Inflammatory macrophage (primary cell): ENCODE data around the gene SCGB1D2.
A peak's percentile ranks its signal among the peaks of the same experiment; 100 is the strongest.
"Not testable (repeated sequence)": the region's sequence is repeated elsewhere in the genome, so short reads cannot be mapped to it uniquely, and the experiment has no call there.

Experiments used
- DNase-seq, 2 donors: peaks; one replicate each; pipeline ENCODE4 v3.0.0-alpha.2; 2020 to 2022
- total RNA-seq, 18 experiments: gene quantifications; one replicate each; lab custom pipeline; 2026; ENCODE audit warnings: mixed read lengths in 6 of 18, inconsistent platforms in 2 of 18; lab: John Stamatoyannopoulos, UW

SCGB1D2 gene, protein sequence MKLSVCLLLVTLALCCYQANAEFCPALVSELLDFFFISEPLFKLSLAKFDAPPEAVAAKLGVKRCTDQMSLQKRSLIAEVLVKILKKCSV
- total RNA-seq = 0 to 0.03 (median 0) reads per million in 18 experiments

DNA sequence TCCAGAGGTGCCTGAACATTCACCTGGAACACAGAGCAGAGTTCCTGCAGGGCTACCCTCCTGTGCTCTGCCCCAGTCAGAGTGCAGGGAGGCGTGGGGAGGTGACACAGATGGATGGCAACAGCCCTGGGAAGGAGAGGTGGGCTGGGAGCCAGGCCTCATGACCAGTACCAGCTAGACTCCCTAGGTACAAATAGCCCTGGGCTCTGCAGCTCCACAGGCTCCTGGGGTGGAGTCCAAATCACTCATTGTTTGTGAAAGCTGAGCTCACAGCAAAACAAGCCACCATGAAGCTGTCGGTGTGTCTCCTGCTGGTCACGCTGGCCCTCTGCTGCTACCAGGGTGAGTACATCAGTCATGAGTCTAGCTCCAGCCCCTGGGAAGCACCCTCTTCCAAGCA lies at the start of gene SCGB1D2:
SCGB1D2 (plus strand) TSS at position 219 of the 400 bp plus-strand sequence; CDS start at position 288, 69 bp downstream.
- DNase-seq = no peak

DNA sequence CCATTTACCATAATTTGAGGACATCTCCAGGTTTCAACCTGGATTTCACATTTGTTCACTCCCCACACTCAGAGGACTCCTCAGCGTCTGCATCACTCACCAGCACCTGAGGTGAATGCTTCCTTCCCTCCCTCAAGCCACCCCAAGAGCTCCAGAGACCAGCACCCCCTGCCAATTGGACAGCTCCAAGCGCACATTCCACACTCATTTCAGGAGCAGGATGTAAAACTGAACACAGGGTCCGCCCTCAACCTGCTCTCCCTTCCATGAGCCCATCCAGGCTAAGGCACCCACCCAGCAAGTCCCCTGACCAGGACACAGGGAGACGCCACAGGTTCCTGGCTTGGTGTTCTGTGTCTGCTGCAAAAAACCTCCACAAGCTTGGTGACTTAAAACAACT lies 48.1 kb upstream of the SCGB1D2 start:
- no peak for DNase-seq

DNA sequence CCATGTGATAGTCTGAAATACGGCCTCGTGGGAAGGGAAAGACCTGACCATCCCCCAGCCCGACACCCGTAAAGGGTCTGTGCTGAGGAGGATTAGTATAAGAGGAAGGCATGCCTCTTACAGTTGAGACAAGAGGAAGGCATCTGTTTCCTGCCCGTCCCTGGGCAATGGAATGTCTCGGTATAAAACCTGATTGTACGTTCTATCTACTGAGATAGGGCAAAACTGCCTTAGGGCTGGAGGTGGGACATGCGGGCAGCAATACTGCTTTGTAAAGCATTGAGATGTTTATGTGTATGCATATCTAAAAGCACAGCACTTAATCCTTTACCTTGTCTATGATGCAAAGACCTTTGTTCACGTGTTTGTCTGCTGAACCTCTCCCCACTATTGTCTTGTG lies 47.0 kb upstream of the SCGB1D2 start:
- not testable (repeated sequence) for DNase-seq

DNA sequence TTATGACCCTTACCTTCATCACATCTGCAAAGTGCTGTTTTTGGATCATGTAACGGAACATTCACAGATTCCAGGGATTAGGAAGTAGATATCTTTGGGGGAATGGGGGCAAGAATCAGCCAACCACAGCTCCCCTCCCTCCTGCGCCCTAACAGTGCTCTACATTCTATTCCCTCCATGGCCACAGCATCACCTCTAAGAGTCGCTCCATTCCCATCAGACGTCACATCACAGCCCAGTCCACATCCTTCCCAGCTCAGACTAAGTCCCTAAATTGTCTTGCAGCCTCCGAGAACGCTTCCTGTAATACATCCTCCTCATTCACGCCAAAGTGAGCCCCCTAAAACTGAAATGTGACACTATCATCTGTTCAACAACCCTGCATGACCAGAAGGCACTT lies 46.1 kb upstream of the SCGB1D2 start:
- DNase-seq = no peak

DNA sequence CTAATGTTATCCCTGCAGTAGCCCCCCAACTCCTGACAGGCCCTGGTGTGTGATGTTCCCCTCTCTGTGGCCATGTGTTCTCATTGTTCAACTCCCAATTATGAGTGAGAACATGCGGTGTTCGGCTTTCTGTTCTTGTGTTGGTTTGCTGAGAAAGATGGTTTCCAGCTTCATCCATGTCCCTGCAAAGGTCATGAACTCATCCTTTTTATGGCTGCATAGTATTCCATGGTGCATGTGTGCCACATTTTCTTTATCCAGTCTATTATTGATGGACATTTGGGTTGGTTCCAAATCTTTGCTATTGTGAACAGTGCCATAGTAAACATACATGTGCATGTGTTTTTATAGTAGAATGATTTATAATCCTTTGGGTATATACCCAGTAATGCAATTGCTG lies 44.6 kb upstream of the SCGB1D2 start:
- not testable (repeated sequence) for DNase-seq

DNA sequence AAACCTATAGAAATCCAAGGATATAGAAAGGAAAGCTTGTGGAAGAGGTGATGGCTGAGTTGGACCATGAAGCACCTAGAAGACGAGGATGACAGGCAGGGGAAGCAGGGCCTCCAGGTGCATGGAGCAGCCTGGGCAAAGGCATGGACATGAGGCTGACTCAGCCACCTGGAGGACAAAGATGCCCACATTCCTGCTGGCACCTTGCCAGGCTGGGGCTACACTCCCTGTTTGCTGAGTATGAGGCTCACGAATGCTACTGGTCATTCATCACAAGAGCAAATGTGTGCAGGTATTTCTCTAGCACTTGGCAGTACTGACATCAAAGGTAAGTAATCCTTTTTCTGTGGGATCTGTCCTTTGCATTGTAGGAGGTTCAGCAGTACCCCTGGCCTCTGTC lies 40.7 kb upstream of the SCGB1D2 start:
- no peak for DNase-seq

DNA sequence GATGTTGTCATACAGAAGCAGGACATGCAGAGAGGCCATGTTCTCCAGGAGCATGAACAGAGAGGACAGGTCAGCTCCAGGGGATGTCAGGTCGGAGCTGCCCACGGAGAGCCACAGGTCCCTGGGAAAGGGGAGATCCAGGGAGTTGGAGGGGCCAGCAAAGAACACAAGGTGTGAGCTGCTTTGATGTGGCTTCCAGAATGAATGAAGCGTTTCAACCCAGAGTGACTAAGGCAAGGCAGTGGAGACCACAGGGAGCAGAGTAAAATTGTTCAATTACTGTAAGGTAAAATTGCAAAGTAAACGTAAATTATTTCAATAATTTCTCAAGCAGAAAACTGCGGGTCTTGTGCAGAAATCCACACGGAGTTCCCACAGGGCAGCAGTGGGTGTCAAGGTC lies 39.1 kb upstream of the SCGB1D2 start:
- no peak for DNase-seq

DNA sequence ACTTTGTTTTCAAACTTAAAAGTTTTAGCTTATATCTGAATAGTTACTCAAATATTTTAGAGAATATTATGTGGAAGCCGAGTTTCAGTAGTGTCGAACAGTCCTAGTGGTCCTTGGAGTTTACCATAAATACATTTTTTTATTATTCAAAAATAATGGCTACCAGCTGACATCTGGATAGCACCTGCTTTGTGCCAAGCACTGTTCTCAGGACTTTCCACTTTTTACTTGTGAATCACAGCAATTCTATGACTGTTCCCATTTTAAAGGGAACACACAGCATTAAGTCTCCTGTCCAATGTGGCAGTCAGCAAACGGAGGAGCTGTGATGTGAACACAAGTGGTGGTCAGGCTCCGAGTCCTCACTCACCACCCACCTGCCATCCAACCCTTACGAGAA lies 37.6 kb upstream of the SCGB1D2 start:
- DNase-seq = no peak

DNA sequence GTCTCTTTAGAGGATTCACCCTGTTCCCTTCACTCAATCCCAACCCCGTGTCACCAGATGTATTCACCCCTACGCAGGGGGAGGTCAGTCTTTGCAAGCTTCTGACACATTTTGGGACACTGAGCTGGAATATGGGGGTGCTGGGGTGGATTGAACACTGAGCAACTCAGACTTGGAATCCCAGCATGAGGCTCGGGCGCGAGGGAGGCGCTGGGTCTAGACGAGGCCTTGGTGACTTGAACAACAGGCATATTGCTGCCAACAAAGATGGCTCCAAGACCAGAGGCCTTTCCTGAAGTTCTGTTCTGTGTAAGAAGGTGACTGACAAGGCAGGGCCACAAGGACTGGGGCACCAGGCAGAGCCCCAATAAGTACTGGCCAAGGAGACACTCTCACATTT lies 36.6 kb upstream of the SCGB1D2 start:
- DNase-seq = no peak

DNA sequence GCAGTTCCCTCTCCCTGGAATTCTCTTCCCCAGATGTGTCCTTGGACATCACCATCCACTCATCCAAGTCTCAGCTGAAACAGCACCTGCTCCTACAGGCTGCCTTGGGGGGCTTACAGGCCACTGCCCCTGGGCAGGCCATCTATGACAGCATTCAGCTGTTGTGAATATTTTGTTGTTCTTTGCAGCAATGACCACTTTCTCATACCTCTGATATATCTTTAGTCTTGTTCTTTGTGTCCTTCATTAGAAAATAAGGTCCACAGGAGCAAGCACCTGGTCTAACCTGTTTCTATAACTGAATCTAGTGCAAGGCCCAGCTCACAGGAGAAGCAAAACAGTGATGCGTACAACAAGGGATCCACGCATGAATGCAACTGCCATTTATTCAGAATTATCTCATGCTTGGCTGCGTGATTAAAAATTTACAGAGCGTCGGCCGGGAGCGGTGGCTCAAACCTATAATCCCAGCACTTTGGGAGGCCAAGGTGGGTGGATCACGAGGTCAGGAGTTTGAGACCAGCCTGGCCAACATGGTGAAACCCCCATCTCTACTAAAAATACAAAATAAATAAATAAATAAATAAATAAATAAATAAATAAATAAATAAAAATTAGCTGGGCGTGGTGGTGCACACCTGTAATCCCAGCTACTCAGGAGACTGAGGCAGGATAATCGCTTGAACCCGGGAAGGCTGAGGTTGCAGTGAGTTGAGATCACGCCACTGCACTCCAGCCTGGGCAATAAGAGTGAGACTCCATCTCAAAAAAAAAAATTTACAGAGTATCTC lies 35.6 kb upstream of the SCGB1D2 start:
- not testable (repeated sequence) for DNase-seq

DNA sequence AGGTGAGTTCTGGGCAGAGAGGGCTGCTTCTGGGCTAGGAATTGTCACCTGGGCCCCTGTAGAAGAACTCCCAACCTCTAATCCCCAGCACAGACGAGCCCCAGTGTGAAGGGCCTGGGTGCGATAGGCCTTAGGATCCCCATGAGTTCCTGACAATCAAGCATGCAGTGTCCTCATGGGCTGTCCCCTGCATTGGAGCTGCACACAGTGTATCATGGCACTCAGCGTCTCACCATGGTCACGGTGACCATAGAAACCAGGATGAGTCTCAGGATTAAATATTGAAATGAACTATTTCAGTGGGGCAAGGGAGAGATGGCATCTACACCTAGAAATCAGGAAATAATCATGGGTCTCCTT lies 33.3 kb upstream of the SCGB1D2 start:
- no peak for DNase-seq

DNA sequence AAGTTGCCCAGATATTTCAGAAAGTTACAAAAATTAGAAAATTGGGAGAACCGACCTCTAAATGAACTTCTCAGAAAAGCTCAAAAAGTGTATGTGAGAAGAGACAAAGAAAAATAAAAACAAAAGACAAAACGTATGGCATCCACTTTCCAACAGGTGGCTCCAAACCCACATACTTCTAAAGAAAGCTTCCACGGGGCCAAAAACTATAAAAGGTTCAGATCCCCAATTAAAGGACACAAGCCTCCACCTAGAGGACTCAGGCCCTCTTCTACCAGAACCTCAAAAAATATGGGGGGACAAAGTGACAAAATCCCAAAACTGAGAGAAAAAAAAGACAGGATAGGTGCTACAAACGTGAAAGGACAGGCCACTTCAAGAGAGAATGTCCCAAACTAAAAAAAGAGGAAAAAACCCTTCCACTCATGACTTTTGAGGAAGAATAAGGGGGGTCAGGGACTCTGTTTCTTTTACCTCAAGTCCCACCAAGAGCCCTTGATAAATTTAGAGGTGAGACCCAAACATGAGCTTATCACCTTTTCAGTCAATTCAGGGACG lies 24.8 kb upstream of the SCGB1D2 start:
- DNase-seq = peak in 1 of 2 donors; percentile 33

DNA sequence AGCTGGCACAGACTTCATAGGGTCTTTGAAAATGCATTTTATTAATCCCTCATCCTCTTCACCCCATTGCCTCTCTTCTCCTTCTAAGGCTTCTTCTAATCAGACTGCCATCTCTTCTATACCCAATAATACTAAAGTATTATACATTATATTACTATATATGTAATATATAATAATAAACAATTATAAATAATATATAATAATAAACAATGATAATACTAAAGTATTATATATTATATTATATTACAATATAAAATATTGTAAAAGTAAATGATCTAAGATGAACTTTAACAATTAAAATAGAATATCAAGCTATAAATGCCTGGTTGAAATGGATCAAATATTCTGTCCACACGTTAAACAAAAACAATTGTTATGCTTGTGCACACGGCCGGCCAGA lies 20.5 kb upstream of the SCGB1D2 start:
- DNase-seq = no peak

DNA sequence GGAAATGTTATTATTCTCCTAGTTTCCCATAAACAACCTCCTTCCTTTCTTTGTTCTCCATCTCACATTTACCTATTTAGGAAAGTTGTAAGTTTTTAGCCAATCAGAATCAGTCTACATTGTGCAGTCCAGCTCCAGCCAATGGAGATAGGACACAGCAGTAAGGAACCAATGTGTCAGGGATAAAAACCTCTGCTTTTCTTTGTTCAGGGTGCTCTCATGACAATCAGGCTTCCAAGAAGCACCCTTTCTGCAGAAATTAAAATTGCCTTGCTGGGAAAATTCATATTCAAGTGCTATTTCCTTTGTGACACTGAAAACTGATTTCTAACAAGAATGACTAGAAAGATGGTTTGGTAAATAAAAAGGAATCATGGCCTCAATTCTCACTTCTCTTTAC lies 18.9 kb upstream of the SCGB1D2 start:
- peak; percentile 7 to 17 for DNase-seq

DNA sequence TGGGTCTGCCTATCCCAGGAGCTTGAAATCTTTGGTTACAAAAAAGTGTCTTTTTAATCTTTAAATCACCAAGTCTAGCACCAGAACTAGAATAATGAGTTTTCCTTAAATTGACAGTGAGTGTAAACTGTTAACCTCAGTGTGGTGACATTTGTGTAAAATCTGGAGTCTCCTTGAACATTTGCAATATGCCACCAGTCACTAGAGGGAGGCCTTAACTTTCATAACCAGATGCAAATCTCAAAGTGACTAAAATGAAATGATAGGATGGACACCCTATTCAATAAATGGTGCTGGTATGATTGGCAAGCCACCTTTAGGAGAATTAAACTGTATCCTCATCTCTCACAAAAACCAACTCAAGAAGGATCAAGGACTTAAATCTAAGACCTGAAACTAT lies 8.3 kb upstream of the SCGB1D2 start:
- DNase-seq = peak in 1 of 2 donors; percentile 3

DNA sequence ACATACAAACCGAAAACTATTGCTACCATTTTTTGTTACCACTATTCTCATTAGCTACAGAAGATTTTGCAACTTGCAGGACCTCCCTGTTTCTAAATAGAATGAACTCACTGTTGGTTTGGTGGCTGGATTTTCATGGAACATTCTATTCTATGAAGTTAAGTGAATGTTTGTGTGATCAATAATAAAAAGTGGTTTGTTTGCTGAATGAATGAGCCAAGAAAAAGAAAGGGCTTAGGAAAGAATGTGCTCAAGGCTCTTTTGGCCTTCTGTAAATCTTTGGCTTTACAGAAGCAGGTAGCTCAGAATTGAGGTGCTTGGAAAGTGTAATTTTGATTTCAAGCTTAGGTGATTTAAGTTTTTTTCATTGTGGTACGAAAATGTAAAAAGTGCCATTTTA lies 5.9 kb upstream of the SCGB1D2 start:
- DNase-seq = no peak

DNA sequence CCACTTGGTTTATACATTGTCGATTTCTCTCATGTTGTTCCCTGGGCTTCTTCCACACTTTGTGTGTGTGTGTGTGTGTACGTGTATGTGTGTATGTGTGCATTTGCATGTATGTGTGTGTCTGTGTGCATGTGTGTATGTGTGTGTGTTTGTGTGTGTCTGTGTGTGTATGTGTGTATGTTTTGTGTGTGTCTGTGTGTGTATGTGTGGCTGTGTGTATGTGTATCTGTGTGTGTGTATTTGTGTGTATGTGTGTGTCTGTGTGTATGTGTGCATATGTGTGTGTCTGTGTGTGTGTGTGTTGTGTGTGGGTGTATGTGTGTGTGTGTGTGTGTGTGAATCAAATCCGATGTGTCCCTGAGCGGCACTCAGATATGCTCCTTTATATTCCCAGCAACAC lies 4.5 kb upstream of the SCGB1D2 start:
- DNase-seq = no peak

DNA sequence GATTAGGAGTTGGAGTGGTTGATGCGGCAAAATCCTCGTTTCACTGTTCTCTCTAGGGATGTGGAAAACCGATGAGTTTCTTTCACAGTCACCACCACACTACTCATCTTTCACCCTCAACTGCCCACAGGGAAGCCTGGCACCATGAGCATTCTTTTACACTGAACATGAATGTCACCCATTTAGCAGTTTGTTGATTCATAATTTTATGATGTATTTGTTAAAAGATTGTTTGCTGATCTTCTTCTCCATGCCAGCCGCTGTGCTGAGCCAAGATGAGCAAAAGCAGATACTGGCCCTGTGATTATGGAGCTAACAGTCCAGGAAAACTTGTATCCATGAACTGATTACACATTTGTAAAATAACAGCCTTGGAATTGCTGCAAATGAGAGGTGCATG lies 3.9 kb upstream of the SCGB1D2 start:
- DNase-seq = no peak

DNA sequence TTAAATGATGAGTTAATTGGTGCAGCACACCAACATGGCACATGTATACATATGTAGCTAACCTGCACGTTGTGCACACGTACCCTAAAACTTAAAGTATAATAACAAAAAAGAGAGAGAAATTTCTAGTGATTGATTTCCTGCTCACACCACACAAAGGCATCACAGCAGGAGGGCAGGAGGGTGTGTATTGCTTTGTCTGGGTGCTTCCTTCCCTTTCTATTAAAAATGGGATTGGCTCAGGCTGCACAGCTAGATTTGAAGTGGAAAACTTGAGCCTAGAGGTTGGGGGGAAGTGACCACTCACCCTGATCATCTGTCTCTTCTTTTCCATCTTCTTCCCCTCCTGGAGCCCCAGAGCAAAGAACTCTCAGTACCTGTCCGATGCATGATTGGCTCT lies 944 bp upstream of the SCGB1D2 start:
- DNase-seq = no peak

DNA sequence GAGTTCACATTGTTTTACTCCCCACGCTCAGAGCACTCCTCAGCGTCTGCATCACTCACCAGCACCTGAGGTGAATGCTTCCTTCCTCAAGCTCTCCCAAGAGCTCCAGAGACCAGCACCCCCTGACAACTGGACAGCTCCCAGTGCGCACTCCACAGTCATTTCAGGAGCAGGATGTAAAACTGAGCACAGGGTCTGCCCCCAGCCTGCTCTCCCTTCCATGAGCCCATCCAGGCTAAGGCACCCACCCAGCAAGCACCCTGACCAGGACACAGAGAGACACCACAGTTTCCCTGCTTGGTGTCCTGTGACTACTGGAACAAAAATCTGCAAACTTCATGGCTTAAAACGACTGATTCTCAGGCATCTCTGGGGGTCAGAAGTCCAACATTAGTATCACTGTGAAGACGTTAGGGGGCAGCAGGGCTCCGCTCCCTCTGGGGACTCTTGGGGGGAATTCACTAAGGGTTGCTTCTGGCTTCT lies 3.3 kb downstream of the SCGB1D2 start:
- peak in 1 of 2 donors; percentile 16 for DNase-seq

DNA sequence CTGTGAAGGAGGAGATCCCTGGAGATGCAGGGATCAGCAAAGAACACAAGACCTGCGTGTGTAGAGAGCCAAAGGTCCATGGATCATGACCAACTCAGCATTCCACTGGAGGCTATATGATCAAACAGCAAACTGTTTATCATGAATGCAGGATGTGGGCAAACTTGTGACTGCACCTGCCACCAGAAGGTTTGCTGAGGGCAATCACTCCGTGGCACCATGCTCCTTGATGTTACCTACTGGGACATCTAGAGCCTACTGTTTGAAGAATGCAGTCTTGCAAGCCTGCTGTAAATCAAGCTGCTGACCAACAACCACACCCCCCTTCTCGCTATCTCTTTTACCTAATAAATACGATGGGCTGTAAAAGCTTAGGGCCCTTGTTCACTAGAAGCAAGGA lies 9.7 kb downstream of the SCGB1D2 start:
- no peak for DNase-seq

DNA sequence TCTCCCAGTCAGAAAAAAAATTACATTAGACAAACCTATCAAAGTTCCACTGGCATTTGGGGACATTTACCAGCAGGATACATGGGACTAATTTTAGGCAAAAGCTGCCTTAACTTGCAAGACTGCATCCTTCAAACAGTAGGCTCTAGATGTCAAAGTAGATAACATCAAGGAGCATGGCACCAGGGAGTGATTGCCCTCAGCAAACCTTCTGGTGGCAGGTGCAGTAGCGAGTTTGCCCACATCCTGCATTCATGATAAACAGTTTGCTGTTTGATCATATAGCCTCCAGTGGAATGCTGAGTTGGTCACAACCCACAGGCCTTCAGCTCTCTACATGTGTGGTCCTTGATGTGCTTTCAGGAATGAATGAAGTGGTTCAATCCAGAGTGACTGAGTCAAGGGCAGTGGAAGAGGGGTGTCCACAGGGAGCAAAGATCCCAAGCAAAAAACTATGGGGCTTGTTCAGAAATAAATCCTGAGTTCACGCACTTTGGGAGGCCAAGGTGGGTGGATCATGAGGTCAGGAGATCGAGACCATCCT lies 12.0 kb downstream of the SCGB1D2 start:
- no peak for DNase-seq

DNA sequence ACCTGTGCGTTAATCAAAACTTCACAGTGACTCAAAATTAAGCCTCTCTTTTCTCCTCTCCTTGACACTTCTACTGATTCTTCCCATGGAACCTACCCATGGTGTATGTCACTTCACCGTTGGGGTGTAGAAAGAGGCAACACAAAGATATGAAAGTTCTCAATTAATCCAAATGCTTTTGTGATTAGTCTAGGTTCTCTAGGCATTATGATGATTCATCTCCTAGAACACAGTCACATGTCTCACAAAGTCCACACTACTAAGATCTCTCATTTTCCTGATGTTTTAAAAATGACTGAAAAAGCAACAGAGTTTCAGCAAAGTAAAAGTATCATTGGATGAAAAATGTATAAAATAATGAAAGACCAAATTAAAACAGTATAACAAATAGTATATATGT lies 14.2 kb downstream of the SCGB1D2 start:
- no peak for DNase-seq
